Stimulated activated CD4-positive, alpha-beta T cell treated with anti-CD3 and anti-CD28 coated beads, Interleukin-2, amount 100 ng/mL, for 24 hours (primary cell): ENCODE measurements around the gene SNRPD2.
A peak's percentile ranks its signal among the peaks of the same experiment; 100 is the strongest.
"Not testable (repeated sequence)": the region's sequence is repeated elsewhere in the genome, so short reads cannot be mapped to it uniquely, and the experiment has no call there.

Source experiments
- DNase-seq, 2 donors: peaks; one replicate each; pipeline ENCODE4 v3.0.0-alpha.2; 2020

The SNRPD2 gene

DNA sequence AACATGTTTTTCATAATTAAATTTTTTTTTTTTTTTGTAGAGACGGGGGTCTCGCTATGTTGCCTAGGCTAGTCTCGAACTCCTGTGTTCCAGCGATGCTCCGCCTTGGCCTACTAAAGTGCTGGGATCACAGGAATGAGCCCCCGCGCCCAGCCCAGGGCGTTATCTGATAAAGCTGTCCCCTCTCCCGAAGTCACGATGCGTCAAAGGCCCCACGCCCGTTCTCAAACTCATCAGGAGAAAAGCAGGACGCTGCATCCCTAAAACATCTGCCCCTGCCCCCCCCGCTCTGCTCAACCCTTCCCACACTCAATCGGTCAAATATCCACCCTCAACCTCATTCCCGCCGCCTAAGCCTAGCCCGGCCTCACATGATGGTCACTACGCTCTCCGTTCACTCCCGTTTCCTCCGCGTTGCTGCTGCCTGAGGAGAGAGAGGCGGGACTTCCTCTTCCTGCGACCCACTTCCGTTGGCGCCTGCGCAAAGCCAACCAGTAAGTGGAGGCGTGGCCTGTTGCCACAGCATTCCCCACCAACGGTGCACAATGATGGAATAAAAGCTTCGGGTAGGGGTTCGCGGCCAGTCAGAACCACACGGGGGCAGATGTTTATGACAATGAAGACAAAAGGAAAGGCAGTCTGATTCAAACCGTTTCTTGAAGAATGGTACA is at the start of gene SNRPD2:
Gene SNRPD2 (minus strand): TSS at position 438 of the 671 bp plus-strand sequence. CDS start 65 bp downstream, at position 373.
- peak; percentile 92 to 93 for DNase-seq

DNA sequence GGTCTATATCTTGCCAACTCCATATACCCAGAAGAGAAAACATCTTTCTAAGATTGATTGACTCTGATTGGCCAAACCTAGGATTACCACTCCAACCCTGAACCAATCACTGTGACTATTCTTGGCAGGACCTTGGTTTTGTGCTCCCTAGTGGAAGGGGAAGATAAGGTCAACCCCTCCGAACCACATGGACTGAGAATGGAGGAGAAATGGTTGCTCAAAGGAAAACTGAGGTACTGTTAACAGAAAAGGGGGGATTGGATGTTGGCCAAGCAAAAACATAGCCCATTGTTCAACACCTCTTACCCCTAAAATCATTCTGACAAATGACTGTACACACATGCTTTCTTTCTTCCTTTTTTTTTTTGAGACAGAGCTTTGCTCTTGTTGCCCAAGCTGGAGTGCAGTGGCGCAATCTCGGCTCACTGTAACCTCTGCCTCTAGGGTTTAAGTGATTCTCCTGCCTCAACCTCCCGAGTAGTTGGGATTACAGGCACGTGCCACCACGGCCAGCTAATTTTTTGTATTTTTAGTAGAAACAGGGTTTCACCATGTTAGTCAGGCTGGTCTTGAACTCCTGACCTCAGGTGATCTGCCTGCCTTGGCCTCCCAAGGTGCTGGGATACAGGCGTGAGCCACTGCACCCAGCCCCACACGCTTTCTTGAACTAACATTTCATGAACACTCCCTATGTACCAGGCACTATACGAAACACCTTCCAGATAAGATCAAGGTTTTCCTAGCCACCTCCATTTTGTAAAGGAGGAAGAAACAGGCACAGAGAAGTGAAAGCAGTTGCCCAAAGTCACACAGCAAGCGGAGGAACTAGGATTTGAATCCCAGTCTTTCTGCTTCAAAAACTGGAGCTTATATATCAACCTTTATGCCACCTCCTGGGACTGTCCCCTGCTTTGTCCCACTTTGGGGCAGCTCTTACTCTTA is 48.0 kb upstream of the SNRPD2 start:
- no peak for DNase-seq

DNA sequence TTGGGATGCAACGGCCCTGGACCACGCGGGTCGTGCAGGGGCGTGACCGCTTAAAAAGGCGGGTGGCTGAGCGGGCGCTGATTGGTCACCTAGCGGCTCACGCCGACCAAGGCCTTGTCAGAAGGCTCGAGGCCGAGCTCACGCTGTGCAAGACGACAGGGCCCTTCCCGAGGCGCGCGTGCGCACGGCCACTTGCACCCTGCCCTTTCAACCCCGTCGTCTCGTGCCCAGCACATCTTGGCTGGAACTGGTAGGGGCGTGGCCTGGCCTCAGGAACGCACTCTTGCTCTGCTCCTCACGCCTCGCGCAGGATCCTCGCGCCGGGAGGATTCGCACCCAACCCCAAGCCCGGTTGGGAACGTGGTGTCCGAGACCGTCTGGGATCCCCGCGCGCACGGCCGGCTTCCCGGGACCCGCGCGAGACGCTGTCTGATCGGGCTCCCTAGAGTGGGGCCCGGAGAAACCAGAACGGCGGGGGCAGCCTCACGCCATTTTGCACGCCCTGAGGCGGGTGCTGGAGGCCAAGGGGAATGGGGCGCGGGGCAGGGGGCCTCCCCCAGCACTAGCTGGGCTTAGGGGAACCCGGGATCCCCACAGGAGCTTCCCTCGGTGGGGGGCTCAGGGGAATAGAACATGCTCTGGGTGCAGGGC is 41.5 kb upstream of the SNRPD2 start, which contains the start of gene MEIOSIN:
Gene MEIOSIN (plus strand): TSS at position 280 of the 651 bp plus-strand sequence. CDS start 1,938 bp downstream, outside the sequence.
- DNase-seq, result no peak

DNA sequence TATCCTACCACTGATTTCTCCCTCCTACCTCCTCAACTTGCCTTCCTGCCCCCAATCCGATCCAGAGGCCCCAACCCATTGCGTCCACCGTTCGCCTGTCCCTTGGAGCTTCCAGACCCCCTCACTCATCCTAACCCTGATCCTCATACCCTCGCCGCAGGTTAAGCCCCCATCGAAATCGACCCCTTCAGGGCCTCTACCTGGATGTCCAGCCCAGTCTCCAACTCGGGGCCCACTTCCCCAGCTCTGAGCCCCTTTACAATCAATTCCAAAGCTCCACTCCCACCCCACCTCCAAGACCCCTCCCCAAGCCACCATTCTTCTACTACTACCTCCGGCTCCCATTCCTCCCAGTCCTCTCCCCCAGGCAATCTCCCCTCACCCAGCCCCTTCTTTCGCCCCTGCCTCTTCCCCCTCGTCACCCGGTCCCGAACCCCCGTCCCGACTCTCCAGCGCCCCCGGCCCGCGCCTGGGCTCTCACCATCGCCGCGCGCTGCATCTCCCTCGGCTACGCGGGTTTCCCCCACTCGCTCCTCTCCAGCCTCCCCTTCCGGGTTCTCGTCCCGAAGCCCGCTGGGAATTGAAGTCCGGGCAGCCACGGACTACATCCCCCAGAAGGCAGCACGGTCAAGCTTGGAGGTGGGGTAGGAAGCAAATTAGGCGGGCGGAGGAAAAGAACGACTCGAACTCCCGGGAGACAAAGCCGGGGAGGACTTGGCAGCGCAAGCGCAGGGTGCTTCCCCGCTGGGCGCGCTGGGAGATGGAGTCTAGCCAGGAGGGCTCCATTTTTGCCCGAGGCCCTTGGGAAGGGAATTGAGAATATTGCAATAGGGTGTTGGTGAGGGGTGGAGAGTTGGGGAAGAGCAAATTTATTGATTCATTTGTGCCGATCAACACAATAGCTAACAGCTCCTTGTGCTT is 38.9 kb upstream of the SNRPD2 start, which contains the start of gene FBXO46:
Gene FBXO46 (minus strand): TSS at position 529 of the 921 bp plus-strand sequence. CDS start 17,401 bp downstream, outside the sequence.
- peak; percentile 93 to 95 for DNase-seq

DNA sequence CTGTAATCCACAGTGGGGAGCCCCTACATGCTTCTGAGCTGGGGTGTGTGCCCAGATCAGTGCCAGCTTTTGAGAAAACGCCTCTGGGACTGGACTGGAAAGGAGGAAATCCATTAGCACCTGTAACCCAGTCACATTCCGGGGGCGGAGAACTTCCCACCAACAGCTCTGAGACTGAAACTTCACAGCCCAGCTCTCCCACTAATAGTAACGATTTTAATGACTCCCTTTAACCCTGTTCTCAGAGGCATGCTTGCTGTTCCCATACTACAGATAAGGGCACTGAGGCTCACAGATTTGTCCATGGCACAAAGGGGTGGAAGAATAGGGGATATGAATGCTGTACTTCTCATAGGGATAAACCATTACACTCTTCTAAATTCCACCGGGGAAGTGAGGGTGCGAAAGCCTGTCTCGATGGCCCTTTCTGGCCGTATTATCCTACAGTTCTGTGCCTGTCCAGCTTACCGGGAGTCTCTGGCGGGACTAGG is 38.1 kb upstream of the SNRPD2 start:
- DNase-seq, result peak; percentile 34 to 41

DNA sequence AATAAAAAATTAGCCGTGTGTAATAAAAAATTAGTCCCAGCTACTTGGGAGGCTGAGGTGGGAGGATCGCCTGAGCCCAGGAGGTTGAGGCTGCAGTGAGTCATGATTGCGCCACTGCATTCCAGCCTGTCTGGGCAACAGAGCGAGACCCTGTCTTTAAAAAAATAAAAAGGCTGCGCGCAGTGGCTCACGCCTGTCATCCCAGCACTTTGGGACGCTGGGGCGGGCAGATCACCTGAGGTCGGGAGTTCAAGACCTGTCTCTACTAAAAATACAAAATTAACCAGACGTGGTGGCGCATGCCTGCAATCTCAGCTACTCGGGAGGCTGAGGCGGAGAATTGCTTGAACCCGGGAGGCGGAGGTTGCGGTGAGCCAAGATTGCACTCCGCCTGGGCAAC is 36.9 kb upstream of the SNRPD2 start:
- not testable (repeated sequence) for DNase-seq

DNA sequence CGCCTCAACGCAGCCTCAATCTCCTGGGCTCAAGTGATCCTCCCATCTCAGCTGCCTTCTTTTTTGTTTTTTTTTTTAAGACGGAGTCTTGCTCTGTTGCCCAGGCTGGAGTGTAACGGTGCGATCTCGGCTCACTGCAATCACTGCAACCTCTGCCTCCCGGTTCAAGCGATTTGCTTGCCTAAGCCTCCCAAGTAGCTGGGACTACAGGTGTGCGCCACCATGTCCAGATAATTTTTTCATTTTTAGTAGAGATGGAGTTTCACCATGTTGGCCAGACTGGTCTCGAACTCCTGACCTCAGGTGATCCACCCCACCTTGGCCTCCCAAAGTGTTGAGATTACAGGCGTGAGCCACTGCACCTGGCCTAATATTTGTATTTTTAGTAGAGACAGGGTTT is 28.3 kb upstream of the SNRPD2 start:
- DNase-seq, result not testable (repeated sequence)

DNA sequence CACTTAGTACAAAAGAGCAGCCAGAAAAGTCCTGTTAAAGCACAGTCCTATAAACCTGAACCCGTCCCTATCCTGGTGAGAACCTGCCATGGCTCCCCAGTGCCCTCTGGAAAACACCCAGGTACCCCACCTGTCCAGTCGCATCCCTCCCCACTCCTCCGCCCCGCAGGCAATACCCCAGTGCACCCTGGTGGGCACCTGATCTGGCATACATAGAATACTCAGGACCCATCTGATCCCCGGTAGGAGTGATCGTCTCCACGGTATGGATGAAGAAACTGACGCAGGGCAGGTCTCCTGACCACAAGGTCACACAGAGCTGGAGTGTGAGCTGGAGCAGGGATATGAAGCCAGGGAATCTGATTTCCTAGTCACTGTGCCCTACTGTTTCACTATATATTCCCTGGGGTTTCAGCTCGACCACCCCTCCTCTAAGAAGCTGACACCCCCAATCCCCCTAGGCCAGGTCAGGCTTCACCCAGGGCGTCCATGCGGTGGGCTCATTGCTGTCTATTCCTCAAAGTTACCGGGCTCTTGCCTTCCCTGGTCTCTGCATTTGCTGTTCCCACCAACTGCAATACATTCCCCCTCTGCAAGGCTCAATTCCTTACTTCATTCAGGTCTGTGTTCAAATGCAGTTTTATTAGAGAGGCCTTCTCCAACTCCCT is 26.4 kb upstream of the SNRPD2 start:
- DNase-seq, result no peak

DNA sequence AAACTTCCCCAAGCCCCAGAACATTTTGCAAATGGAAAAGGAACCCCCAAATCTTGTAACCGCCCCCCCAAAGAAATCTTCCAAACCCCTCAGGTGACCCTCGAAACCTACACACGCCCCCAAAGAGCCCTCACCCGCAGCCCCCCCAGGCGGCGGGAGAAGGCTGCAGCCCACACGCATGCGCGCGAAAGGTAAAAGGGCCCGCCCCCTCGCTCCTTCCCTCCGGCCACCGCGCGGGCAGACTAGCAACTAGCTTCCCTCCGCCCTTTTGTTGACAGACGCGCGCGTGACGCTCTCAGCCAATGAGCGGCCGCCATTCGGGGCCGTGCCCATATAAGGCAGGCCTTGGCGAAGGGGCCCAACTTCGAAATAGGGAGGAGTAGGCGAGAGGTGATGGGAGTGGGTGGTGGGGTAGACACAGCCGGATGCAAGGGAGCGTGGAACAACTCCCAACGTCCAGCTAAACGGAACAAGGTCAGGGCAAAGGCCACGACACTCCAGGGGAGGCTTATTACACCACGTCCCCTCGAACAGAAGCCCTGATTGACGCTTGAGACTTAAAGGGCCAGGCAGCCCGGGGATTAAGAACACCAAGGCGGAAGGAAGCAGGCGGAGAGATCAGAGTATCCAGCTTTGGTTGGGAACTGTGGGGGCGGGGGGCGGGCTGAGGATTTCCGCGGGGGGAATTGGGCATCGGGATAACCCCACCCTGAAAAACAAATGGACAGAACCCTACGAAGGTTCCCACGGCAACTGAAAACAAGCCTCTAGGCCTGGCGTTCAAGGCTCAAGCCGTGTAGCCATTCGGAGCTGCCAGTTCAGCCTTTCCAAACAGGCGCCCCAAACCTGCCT is 25.6 kb upstream of the SNRPD2 start:
- peak; percentile 96 to 97 for DNase-seq

DNA sequence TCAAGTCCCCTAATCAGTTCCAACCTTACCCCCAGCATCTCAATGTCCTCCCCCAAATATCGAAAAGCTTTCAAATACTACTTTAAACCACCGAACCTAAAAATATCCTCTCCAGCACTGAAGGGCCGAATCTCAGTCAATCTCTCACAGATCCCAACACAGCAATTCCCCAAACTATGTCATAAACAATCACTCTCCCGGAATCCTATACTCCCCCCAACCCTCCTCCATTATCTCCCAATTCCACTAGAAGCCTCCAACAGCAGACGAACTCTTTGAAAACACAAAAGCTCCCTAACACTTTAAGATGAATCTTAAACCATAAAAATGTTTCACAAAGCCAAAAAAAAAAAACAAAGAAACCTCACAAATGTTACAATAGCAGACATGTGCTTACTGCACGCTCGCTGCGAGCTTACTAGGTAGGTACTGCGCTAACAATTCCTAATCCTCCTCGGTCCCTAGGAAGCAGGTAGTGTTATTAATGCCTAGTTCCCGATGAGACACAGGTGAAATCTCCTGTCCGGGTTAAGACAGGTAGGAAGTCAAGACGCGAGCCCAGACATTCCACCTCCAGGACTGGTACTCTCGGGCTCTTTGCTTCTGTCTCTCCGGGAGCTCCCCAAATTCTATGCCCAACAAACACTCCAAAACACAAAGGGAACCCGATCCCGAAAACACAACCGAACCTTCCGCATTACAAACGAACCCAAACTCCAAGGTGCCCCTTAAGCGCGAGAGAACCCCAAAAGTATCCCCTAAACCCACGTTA is 24.8 kb upstream of the SNRPD2 start:
- peak; percentile 26 to 33 for DNase-seq

DNA sequence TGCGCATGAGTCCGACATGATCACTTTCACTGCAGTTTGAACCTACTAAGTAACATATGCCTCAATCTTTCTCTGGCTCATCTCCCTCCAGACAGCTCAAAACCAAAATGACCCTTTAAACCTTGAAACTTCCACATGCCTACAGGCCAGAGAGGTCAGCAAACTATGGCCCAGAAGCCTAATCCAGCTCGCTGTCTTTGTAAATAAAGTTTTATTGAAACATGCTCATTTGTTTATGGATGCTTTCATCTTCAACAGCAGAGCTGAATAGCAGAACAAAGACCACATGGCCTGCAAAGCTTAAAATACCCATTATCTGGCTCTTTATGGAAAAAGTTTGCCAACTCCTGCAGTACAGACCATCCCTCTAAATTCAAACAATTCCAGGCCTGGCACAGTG is 23.4 kb upstream of the SNRPD2 start:
- DNase-seq, result no peak

DNA sequence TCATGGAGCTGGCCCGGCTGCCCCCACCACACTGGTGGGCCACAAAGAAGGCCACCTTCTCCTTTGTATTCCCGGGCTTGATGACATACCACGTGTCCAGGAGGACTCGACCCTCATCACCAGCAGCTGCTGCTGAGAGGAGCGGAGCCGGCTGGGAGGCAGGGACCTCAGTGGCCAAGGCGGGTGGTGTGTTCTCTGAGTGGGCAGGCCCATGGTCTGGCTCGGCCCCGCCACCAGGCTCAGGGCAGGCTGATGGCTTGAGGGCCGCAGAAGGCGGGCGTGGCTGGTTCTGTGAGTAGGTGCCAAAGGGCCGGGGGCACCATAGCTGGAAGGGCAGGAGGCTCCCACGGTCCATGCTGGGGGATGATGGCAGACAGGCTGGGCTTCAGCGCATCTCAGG is 21.4 kb upstream of the SNRPD2 start:
- no peak for DNase-seq

DNA sequence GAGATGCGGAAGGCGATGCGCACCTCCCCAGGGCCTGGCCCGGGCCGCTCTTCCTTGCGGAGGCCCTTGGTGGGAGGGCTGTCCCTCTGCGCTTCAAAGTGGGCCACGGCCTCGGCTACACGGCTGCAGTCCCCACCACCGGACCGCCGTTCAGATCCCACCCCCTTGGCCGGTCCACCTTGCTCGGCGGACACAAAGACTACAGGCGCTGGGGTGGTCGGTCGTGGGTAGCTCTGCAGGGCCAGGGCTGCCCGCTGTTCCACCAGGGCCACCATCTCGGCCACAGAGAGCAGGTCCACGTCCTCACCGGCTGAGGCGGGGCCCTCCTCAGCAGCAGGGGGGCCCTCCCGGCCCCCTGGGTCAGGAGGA is 20.9 kb upstream of the SNRPD2 start:
- DNase-seq, result no peak

DNA sequence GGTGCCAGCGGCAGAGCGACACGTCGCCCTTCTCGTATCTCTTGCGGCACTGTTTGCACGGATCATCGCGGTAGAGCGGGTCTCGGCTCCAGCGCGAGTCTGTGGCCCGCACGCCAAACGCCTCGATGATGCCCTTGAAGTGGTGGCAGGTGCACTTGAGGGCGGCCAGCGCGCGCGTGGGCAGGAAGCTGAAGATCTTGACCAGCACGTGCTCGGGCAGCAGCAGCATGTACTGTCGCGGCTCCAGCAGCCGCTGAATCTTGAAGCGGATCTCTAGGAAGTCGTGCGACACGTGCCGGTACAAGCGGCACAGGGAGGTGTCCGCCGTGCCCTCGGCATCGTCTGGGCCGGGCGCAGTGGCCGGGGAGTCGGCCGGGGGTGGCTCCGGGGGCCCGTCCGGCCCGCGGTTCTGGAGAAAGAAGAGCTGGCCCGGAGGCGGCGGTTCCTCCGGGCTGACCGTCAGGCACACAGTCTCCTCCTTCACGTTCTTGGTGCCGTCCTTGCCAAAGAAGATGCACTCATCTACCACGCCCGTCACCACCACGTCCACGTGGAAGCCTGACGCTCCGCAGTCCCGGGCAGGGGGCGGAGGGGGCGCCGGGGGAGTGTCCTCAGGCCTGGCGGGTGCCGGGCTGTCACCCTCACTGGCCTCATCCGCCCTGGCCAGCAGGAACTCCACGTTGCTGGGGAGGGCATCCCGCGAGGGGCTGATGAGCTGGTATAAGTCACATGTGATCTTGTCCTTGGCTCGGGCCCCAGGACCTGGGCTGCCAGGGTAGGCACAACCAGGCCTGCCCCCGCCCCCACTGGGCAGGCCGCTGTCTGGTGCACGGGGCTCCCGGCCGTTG is 20.3 kb upstream of the SNRPD2 start:
- DNase-seq, result no peak

DNA sequence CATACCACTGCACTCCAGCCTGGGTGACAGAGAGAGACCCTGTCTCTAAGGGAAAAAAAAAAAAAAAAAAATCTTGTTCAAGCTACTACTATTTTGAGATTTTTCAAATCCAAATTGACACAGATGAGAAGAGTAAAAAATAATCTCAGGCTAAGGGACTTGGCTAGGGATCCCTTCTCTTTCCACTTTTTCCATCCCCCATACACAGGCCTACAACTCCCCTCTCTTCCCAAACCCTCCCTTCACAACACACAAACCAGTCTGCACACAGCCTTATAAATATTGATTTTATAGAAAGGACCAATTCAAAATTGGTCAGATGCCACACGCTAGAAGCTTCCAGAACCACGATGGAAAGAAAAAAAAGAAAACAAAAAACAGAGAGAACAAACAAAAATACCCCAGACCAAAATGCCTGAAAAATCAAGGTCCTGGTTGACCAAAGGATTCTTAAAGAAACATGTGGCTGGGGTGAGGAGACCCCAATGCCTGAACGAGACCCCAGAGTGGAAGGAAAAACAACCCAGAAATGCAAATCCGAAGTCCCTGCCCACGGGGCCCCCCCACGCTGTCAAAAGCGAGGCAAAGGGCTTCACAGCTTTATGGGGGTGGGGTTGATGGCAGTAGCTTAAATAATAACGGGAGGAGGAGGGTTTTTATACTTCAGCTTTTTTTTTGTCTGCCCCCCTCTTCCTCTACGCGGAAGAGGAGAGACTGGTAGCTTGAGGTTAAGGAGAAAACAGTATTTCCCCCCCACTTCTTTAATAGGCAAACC is 18.8 kb upstream of the SNRPD2 start:
- no peak for DNase-seq

DNA sequence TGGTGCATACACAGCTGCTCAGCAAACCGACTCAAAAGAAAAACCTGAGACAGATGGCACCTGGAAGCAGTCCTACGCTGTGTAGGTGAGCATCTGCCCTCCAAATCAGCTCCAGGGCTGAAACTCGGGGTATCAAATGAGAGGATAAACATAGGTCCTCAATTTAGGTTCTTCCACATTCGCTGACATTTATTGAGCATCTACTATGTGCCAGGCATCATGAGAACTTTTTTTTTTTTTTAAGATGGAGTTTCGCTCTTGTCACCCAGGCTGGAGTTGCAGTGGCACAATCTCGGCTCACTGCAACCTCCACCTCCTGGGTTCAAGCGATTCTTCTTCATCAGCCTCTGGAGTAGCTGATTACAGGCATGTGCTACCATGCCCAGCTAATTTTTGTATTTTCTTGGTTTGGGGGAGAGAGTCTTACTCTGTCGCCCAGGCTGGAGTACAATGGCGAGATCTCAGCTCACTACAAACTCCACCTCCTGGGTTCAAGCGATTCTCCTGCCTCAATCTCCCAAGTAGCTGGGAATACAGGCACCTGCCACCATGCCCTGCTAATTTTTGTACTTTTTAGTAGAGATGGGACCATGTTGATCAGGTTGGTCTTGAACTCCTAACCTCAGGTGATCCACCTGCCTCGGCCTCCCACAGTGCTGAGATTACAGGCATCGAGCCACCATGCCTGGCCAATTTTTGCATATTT is 14.1 kb upstream of the SNRPD2 start:
- no peak for DNase-seq

DNA sequence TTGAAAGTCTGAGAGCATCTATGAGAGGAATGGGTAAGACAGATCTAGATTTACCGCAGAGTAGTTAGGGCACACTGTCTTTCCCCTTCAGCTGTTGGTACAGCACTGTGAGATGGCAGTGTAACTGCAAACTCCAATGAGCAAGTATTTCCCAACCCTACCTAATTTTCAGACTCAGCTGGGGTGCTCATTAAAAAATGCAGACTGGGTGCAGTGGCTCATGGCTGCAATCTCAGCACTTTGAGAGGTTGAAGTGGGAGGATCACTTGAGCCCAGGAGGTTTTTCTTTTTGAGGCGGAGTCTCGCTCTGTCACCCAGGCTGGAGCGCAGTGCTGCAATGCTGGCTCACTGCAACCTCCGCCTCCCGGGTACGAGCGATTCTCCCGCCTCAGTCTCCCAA is 13.4 kb upstream of the SNRPD2 start:
- DNase-seq, result no peak
